ENCODE results near the gene UBE2M. TPM values are rescaled to one million over a fixed set of nuclear protein-coding genes. Genes with fewer than 3 reads are reported as not detected.
"Not testable (repeated sequence)": the region's sequence is repeated elsewhere in the genome, so short reads cannot be mapped to it uniquely, and the experiment has no call there.

The UBE2M gene
- total and polyA plus RNA-seq, 4 donors, result 49.6 to 138 (median 107) TPM

GRCh38 chr19:58513213-58513693, 45.2 kb downstream of the UBE2M start:
- Histone ChIP-seq H3K4me3 (ENCODE audit: low read depth, low read length) (no peak overlapping the region), H3K27me3 (ENCODE audit: control insufficient read depth, insufficient read depth, low read length) (no peaks in the 10 kb centered on the region), H3K36me3 (ENCODE audit: control insufficient read depth, insufficient read depth, low read length) (peaks cover 73% of the 10 kb centered on the region), H3K27ac (ENCODE audit: low read depth, low read length) (peak overlapping the region; percentile 57), H3K4me1 (ENCODE audit: control insufficient read depth, insufficient read depth, low read length) (peaks cover 27% of the 10 kb centered on the region), H3K9me3 (ENCODE audit: control insufficient read depth, insufficient read depth, low read length) (no peaks in the 10 kb centered on the region)
- DNase-seq (ENCODE audit: low read depth in 4 of 6, low spot score in 6 of 6), result no peak
- WGBS (ENCODE audit: insufficient coverage), result 94% methylated on average over 7 of the region's 10 CpGs

- DNase-seq (ENCODE audit: low read depth in 4 of 6, low spot score in 6 of 6), result no peak
- Histone ChIP-seq H3K36me3 (ENCODE audit: control insufficient read depth, insufficient read depth, low read length) (peaks cover 60% of the 10 kb centered on the region), H3K27me3 (ENCODE audit: control insufficient read depth, insufficient read depth, low read length) (no peaks in the 10 kb centered on the region), H3K4me1 (ENCODE audit: control insufficient read depth, insufficient read depth, low read length) (peaks cover 19% of the 10 kb centered on the region), H3K9me3 (ENCODE audit: control insufficient read depth, insufficient read depth, low read length) (no peaks in the 10 kb centered on the region), H3K4me3 (ENCODE audit: low read depth, low read length) (no peak within 1 kb of the TSS), H3K27ac (ENCODE audit: low read depth, low read length) (no peak within 1 kb of the TSS)
- WGBS (ENCODE audit: insufficient coverage), result 88% methylated on average over 25 of the region's 25 CpGs
These were observed 46.8 kb downstream of the UBE2M start, which contains the start of gene SLC27A5 for GRCh38 chr19:58511353-58512208. TSS of gene SLC27A5 (minus strand) at chr19:58511992. CDS start at chr19:58511955, 37 bp downstream.

- Histone ChIP-seq H3K4me3 (ENCODE audit: low read depth, low read length) (no peak overlapping the region), H3K27me3 (ENCODE audit: control insufficient read depth, insufficient read depth, low read length) (no peaks in the 10 kb centered on the region), H3K9me3 (ENCODE audit: control insufficient read depth, insufficient read depth, low read length) (no peaks in the 10 kb centered on the region), H3K27ac (ENCODE audit: low read depth, low read length) (no peak overlapping the region), H3K36me3 (ENCODE audit: control insufficient read depth, insufficient read depth, low read length) (peaks cover 47% of the 10 kb centered on the region), H3K4me1 (ENCODE audit: control insufficient read depth, insufficient read depth, low read length) (peaks cover 12% of the 10 kb centered on the region)
- DNase-seq (ENCODE audit: low read depth in 4 of 6, low spot score in 6 of 6), result no peak
- WGBS (ENCODE audit: insufficient coverage), result 84% methylated on average over 7 of the region's 8 CpGs
These were observed 48.1 kb downstream of the UBE2M start for GRCh38 chr19:58510084-58510862.

- whole genome bisulfite sequencing (ENCODE audit: insufficient coverage), result 88% methylated on average over 11 of the region's 11 CpGs
- Histone ChIP-seq H3K27me3 (ENCODE audit: control insufficient read depth, insufficient read depth, low read length) (no peaks in the 10 kb centered on the region), H3K9me3 (ENCODE audit: control insufficient read depth, insufficient read depth, low read length) (no peaks in the 10 kb centered on the region), H3K27ac (ENCODE audit: low read depth, low read length) (no peak overlapping the region), H3K4me1 (ENCODE audit: control insufficient read depth, insufficient read depth, low read length) (peaks cover 9% of the 10 kb centered on the region), H3K36me3 (ENCODE audit: control insufficient read depth, insufficient read depth, low read length) (peaks cover 42% of the 10 kb centered on the region), H3K4me3 (ENCODE audit: low read depth, low read length) (no peak overlapping the region)
- DNase-seq (ENCODE audit: low read depth in 4 of 6, low spot score in 6 of 6), result no peak
These were observed 48.7 kb downstream of the UBE2M start for GRCh38 chr19:58509731-58510083.

GRCh38 chr19:58507602-58508223, 50.7 kb downstream of the UBE2M start:
- H3K4me3 ChIP-seq (ENCODE audit: low read depth, low read length); H3K4me1 ChIP-seq (ENCODE audit: control insufficient read depth, insufficient read depth, low read length); DNase-seq (ENCODE audit: low read depth in 4 of 6, low spot score in 6 of 6); H3K27me3 ChIP-seq (ENCODE audit: control insufficient read depth, insufficient read depth, low read length); H3K27ac ChIP-seq (ENCODE audit: low read depth, low read length); H3K9me3 ChIP-seq (ENCODE audit: control insufficient read depth, insufficient read depth, low read length): not testable (repeated sequence)
- 78% methylated on average over 4 of the region's 8 CpGs for WGBS (ENCODE audit: insufficient coverage)
- peaks cover 27% of the 10 kb centered on the region for H3K36me3 ChIP-seq (ENCODE audit: control insufficient read depth, insufficient read depth, low read length)

Small RNA genes lying within 50 kb of the gene (small RNA-seq; reads per million reads assigned to genes)
- 0.08 reads per million for gene MIR6807 (ENCODE audit: low replicate concordance)
- gene RN7SL525P (ENCODE audit: low replicate concordance), result not detected

Other genes starting within 250 kb of the UBE2M start
- gene ZSCAN22, start 231.6 kb downstream of the UBE2M start, total RNA-seq, result 1 to 10 TPM; 2.3 to 3.4 TPM
- 1 to 10 TPM; 3.1 to 3.4 TPM for gene ZSCAN22, start 231.6 kb downstream of the UBE2M start, polyA plus RNA-seq (ENCODE audit: insufficient read length in 2 of 2)
- 10 to 100 TPM in 1 of 2 donors, 1 to 10 TPM in 1; 2.0 to 10.8 TPM for gene A1BG, start 205.1 kb downstream of the UBE2M start, total RNA-seq
- 1 to 10 TPM; 5.0 TPM for gene A1BG, start 205.1 kb downstream of the UBE2M start, polyA plus RNA-seq (ENCODE audit: insufficient read length in 2 of 2)
- gene ZNF497, start 195.9 kb downstream of the UBE2M start, total RNA-seq, result 1 to 10 TPM; 3.7 to 4.9 TPM
- 1 to 10 TPM; 6.9 to 9.1 TPM for gene ZNF497, start 195.9 kb downstream of the UBE2M start, polyA plus RNA-seq (ENCODE audit: insufficient read length in 2 of 2)
- 1 to 10 TPM in 1 of 2 donors, under 1 TPM in 1; 0.99 to 2.3 TPM for gene ZNF837, start 177.6 kb downstream of the UBE2M start, total RNA-seq
- 1 to 10 TPM; 2.6 to 3.2 TPM for gene ZNF837, start 177.6 kb downstream of the UBE2M start, polyA plus RNA-seq (ENCODE audit: insufficient read length in 2 of 2)
- 1,000 to 10,000 TPM in 1 of 2 donors, 100 to 1,000 TPM in 1; 925 to 1,177 TPM for gene RPS5, start 171.3 kb downstream of the UBE2M start, total RNA-seq
- 100 to 1,000 TPM; 731 to 753 TPM for gene RPS5, start 171.3 kb downstream of the UBE2M start, polyA plus RNA-seq (ENCODE audit: insufficient read length in 2 of 2)
- gene RNF225, start 163.0 kb downstream of the UBE2M start, total RNA-seq, result not detected
- gene RNF225, start 163.0 kb downstream of the UBE2M start, polyA plus RNA-seq (ENCODE audit: insufficient read length in 2 of 2), result not detected
- 10 to 100 TPM; 16.8 to 18.3 TPM for gene ZNF584, start 150.0 kb downstream of the UBE2M start, total RNA-seq
- 10 to 100 TPM; 13.8 to 15.4 TPM for gene ZNF584, start 150.0 kb downstream of the UBE2M start, polyA plus RNA-seq (ENCODE audit: insufficient read length in 2 of 2)
- 10 to 100 TPM; 11.8 to 20.7 TPM for gene ZNF132, start 118.5 kb downstream of the UBE2M start, total RNA-seq
- 10 to 100 TPM; 11.1 to 12.4 TPM for gene ZNF132, start 118.5 kb downstream of the UBE2M start, polyA plus RNA-seq (ENCODE audit: insufficient read length in 2 of 2)
- gene ZNF324B, start 107.0 kb downstream of the UBE2M start, total RNA-seq, result 10 to 100 TPM in 1 of 2 donors, 1 to 10 TPM in 1; 8.2 to 10.1 TPM
- gene ZNF324B, start 107.0 kb downstream of the UBE2M start, polyA plus RNA-seq (ENCODE audit: insufficient read length in 2 of 2), result 1 to 10 TPM; 7.3 to 9.8 TPM
- gene ZNF324, start 91.5 kb downstream of the UBE2M start, total RNA-seq, result 10 to 100 TPM; 12.2 to 14.5 TPM
- gene ZNF324, start 91.5 kb downstream of the UBE2M start, polyA plus RNA-seq (ENCODE audit: insufficient read length in 2 of 2), result 10 to 100 TPM; 12.9 to 15.2 TPM
- gene ZNF446, start 82.3 kb downstream of the UBE2M start, total RNA-seq, result 10 to 100 TPM in 1 of 2 donors, 1 to 10 TPM in 1; 5.8 to 19.3 TPM
- gene ZNF446, start 82.3 kb downstream of the UBE2M start, polyA plus RNA-seq (ENCODE audit: insufficient read length in 2 of 2), result 10 to 100 TPM; 20.6 to 21.2 TPM
- gene SLC27A5, start 46.6 kb downstream of the UBE2M start, total RNA-seq, result 10 to 100 TPM in 1 of 2 donors, 1 to 10 TPM in 1; 9.5 to 25.5 TPM
- gene SLC27A5, start 46.6 kb downstream of the UBE2M start, polyA plus RNA-seq (ENCODE audit: insufficient read length in 2 of 2), result 10 to 100 TPM; 21.4 to 24.4 TPM
- 1 to 10 TPM; 3.8 to 4.4 TPM for gene ZBTB45, start 38.8 kb downstream of the UBE2M start, total RNA-seq
- gene ZBTB45, start 38.8 kb downstream of the UBE2M start, polyA plus RNA-seq (ENCODE audit: insufficient read length in 2 of 2), result 10 to 100 TPM; 21.0 to 22.4 TPM
- 100 to 1,000 TPM; 203 to 275 TPM for gene TRIM28, start 14.5 kb downstream of the UBE2M start, total RNA-seq
- 100 to 1,000 TPM; 499 to 522 TPM for gene TRIM28, start 14.5 kb downstream of the UBE2M start, polyA plus RNA-seq (ENCODE audit: insufficient read length in 2 of 2)
- gene CHMP2A, start 3.5 kb downstream of the UBE2M start, total RNA-seq, result 100 to 1,000 TPM in 1 of 2 donors, 10 to 100 TPM in 1; 47.4 to 115 TPM
- 100 to 1,000 TPM; 134 to 143 TPM for gene CHMP2A, start 3.5 kb downstream of the UBE2M start, polyA plus RNA-seq (ENCODE audit: insufficient read length in 2 of 2)
- 10 to 100 TPM; 10.3 to 26.5 TPM for gene MZF1, start 14.7 kb upstream of the UBE2M start, total RNA-seq
- 10 to 100 TPM; 37.7 to 51.7 TPM for gene MZF1, start 14.7 kb upstream of the UBE2M start, polyA plus RNA-seq (ENCODE audit: insufficient read length in 2 of 2)

All from spinal cord (tissue), 10 donors.